Stimulated activated naive CD8-positive, alpha-beta T cell treated with anti-CD3 and anti-CD28 coated beads, Interleukin-15, Interleukin-2, amounts not matched to agents 100 ng/mL and 50 ng/mL, for 24 hours (primary cell): ENCODE data around the gene OXSR1.
"Not testable (repeated sequence)": the region's sequence is repeated elsewhere in the genome, so short reads cannot be mapped to it uniquely, and the experiment has no call there.

Source experiments
- H3K27ac Mint-ChIP-seq: one replicate; pipeline ENCODE4 v1.8.0; 2021; ENCODE audit warnings: mild to moderate bottlenecking, mixed read lengths
- H3K27me3 Mint-ChIP-seq: one replicate; pipeline ENCODE4 v1.8.0; 2021; ENCODE audit warnings: mixed read lengths
- H3K36me3 Mint-ChIP-seq: one replicate; pipeline ENCODE4 v1.8.0; 2021; ENCODE audit warnings: low read depth, mixed read lengths
- H3K4me1 Mint-ChIP-seq: one replicate; pipeline ENCODE4 v1.8.0; 2021; ENCODE audit warnings: low read depth, mixed read lengths
- H3K4me3 Mint-ChIP-seq: one replicate; pipeline ENCODE4 v1.8.0; 2021; ENCODE audit warnings: mild to moderate bottlenecking, mixed read lengths
- H3K9me3 Mint-ChIP-seq: one replicate; pipeline ENCODE4 v1.8.0; 2021; ENCODE audit warnings: mixed read lengths

Gene OXSR1

DNA sequence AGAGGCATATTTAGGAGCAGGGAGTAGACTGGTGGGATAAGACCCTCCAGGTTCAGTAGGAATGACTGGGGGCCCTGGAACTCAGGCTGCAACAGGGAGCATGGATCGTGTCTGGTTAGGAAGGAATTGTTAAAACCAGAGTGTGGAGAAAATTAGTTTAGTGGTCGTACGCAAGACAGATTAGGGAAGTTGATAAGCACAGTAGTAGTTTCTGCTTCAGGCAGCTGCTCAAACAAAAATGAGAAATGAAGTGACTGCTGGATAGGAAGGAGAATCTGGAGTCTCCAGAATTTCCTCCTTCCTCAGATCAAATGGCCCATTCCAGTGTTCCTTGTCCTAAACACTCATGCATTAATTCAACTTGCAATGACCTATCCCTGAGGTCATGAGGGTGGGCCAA, 15.6 kb upstream of the OXSR1 start:
- no peaks in the 10 kb centered on the region for H3K36me3 Mint-ChIP-seq
- peaks cover 12% of the 10 kb centered on the region for H3K9me3 Mint-ChIP-seq
- H3K27me3 Mint-ChIP-seq: no peaks in the 10 kb centered on the region
- H3K27ac Mint-ChIP-seq: no peak overlapping the region
- H3K4me3 Mint-ChIP-seq: no peak overlapping the region
- peaks cover 58% of the 10 kb centered on the region for H3K4me1 Mint-ChIP-seq

- no peak overlapping the region for H3K4me3 Mint-ChIP-seq
- H3K27me3 Mint-ChIP-seq: no peaks in the 10 kb centered on the region
- H3K27ac Mint-ChIP-seq: no peak overlapping the region
- H3K4me1 Mint-ChIP-seq: peaks cover 67% of the 10 kb centered on the region
- peaks cover 12% of the 10 kb centered on the region for H3K9me3 Mint-ChIP-seq
- H3K36me3 Mint-ChIP-seq: no peaks in the 10 kb centered on the region
Observed at GRCh38 chr3:38150780-38151528, 14.4 kb upstream of the OXSR1 start.

DNA sequence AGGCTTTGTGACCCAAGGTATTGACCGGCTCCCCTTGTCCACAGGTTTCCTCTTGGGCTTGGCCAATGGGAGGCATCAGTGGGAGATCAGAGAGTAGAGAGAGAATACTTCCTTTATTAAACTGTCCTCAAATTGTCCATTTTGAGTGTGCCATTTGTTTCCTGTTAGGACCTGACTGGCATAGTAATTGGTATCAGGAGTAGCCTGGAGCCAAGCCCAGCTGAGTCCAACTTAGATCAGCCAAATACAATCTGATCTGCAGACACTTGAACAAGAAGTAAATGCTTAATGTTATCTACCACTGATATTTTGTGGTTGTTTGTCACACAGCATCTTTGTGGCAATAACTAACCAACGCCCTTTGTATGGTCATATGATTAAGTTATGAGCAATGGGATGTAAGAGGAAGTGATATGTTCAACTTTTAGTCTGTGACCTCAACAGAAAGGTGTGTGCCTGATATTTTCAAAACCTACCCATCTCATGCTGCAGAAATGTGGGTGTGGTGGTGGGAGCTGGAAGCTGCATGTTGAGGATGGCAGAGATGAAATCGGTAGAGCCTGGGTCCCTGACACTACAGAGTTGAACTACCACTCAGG, 13.6 kb upstream of the OXSR1 start:
- H3K36me3 Mint-ChIP-seq: no peaks in the 10 kb centered on the region
- peaks cover 5% of the 10 kb centered on the region for H3K9me3 Mint-ChIP-seq
- no peak overlapping the region for H3K4me3 Mint-ChIP-seq
- H3K27ac Mint-ChIP-seq: no peak overlapping the region
- H3K4me1 Mint-ChIP-seq: peaks cover 67% of the 10 kb centered on the region
- no peaks in the 10 kb centered on the region for H3K27me3 Mint-ChIP-seq

DNA sequence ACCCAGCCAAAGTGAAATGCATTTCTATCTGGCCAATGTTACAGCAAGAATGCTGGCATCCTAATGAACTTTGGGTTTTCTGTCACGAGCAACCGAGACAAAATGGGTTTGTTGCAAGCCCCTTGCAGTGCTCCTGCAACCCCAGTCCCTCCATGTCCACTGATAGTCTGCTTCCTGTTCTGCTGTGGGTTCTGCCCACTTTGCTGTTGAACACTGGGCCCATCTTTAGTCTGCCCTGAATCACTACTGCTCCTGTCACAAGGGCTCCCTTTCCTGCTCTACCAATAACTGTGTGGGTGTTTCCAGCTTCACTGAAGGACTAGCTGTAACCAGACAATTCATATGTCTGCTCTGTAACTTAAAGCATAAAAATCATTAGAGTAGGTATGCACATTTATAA, 12.7 kb upstream of the OXSR1 start:
- Mint-ChIP-seq H3K36me3 (no peaks in the 10 kb centered on the region), H3K4me1 (peaks cover 62% of the 10 kb centered on the region), H3K9me3 (no peaks in the 10 kb centered on the region), H3K27me3 (no peaks in the 10 kb centered on the region), H3K27ac (no peak overlapping the region), H3K4me3 (no peak overlapping the region)

DNA sequence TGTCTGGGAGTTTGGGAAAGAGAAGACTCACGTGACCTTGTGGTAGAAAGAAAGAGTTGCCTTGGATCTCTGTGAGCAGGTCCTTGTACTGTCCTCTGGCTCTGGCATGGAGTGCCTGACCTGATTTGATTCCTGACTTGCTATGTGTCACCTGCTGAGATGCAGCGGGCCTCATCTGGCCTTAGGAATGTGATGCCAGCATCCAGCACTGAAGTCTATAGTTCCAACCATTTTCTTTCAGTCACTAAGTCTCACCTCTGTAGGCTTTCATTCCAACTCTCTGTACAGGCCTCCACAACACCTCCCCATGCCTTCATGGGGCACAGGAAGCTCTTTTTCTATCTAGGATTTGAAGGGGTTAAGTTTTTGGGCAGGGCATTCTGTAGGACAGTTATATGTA, 12.1 kb upstream of the OXSR1 start:
- Mint-ChIP-seq H3K4me3 (no peak overlapping the region), H3K27me3 (no peaks in the 10 kb centered on the region), H3K4me1 (peaks cover 55% of the 10 kb centered on the region), H3K36me3 (no peaks in the 10 kb centered on the region), H3K9me3 (no peaks in the 10 kb centered on the region), H3K27ac (no peak overlapping the region)

DNA sequence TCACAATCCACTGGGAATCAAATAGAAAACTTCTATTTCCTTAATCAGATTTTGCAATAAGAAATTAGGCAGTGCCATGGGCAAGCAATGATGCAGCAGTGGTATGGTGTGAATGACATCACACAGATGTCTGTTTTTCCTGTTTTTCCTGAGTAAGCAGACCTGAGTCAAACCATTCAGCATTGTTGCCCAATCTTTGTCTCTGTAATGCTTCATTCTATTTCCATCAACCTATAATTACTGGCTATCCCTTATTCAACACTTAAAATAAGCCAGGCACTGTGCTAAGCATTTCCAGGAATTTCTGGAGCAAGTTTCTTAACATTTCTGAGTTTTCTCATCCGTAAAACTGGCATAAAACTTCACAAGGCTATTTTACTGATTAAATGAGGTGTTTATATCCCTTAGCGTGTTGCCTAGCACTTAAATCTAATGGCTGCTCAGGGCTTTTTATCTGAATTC, 11.3 kb upstream of the OXSR1 start:
- no peaks in the 10 kb centered on the region for H3K9me3 Mint-ChIP-seq
- H3K4me1 Mint-ChIP-seq: peaks cover 55% of the 10 kb centered on the region
- H3K27me3 Mint-ChIP-seq: no peaks in the 10 kb centered on the region

GRCh38 chr3:38154625-38155255, 10.6 kb upstream of the OXSR1 start:
- no peak overlapping the region for H3K4me3 Mint-ChIP-seq
- peak overlapping the region; percentile 77 for H3K27ac Mint-ChIP-seq
- H3K27me3 Mint-ChIP-seq: no peaks in the 10 kb centered on the region
- H3K4me1 Mint-ChIP-seq: peaks cover 48% of the 10 kb centered on the region
- no peaks in the 10 kb centered on the region for H3K9me3 Mint-ChIP-seq
- H3K36me3 Mint-ChIP-seq: no peaks in the 10 kb centered on the region

More for the DNA sequence above, 11.3 kb upstream of the OXSR1 start:
- Mint-ChIP-seq H3K27ac (peak overlapping the region; percentile 11), H3K4me3 (no peak overlapping the region), H3K36me3 (no peaks in the 10 kb centered on the region)

- Mint-ChIP-seq H3K4me3 (no peak overlapping the region), H3K27ac (no peak overlapping the region), H3K4me1 (peaks cover 46% of the 10 kb centered on the region), H3K27me3 (no peaks in the 10 kb centered on the region), H3K9me3 (no peaks in the 10 kb centered on the region), H3K36me3 (no peaks in the 10 kb centered on the region)
Observed at GRCh38 chr3:38155825-38156224, 9.5 kb upstream of the OXSR1 start.

DNA sequence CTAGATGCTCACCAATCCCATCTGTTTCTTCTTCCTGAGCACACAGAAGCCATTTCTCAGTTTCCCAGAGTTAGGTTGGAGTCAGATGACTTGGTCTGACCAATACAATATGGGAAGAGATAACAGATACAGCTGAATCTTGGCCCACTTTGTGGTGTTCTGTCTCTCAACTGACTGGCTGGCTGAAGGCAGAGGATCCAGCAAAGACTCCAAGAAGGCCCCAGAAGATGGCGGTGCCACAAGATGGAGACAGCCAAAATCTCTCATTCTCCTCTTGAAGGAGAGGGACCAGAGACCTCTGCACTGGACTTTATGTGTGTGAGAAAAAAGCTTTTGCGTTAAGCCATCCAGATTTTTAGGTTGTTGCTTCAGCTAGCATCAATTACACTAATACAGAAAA, 8.2 kb upstream of the OXSR1 start:
- Mint-ChIP-seq H3K4me3 (no peak overlapping the region), H3K36me3 (no peaks in the 10 kb centered on the region), H3K9me3 (no peaks in the 10 kb centered on the region), H3K4me1 (peaks cover 33% of the 10 kb centered on the region), H3K27ac (no peak overlapping the region), H3K27me3 (no peaks in the 10 kb centered on the region)

- H3K36me3 Mint-ChIP-seq: no peaks in the 10 kb centered on the region
- H3K4me1 Mint-ChIP-seq: peaks cover 30% of the 10 kb centered on the region
- no peaks in the 10 kb centered on the region for H3K9me3 Mint-ChIP-seq
- no peak overlapping the region for H3K27ac Mint-ChIP-seq
- H3K27me3 Mint-ChIP-seq: no peaks in the 10 kb centered on the region
- H3K4me3 Mint-ChIP-seq: no peak overlapping the region
Observed at GRCh38 chr3:38157595-38157994, 7.7 kb upstream of the OXSR1 start.

DNA sequence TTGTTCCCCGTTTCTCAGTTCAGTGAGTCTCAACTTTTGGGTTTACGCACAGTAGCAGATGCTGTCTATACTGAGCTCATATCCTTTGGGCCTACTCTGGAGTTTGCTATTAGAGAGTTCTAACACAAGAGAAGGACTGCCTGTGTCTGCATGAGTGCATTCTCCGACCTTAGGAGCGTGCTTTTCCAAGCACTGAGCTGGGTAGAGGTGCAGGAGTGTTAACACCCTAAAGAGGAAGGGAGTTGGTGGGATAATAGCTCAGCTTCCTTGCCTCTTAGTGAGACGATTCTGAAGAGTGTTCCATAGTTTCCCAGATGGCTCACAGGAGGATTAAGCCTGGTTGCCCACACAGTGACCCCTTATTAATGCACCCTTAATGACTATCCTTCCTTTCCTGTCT, 6.9 kb upstream of the OXSR1 start:
- H3K27ac Mint-ChIP-seq: no peak overlapping the region
- no peaks in the 10 kb centered on the region for H3K9me3 Mint-ChIP-seq

GRCh38 chr3:38160704-38161103, 4.6 kb upstream of the OXSR1 start:
- not testable (repeated sequence) for H3K4me3 Mint-ChIP-seq, H3K27ac Mint-ChIP-seq, H3K36me3 Mint-ChIP-seq, H3K27me3 Mint-ChIP-seq, H3K9me3 Mint-ChIP-seq
- peaks cover 13% of the 10 kb centered on the region for H3K4me1 Mint-ChIP-seq

More for the DNA sequence above, 6.9 kb upstream of the OXSR1 start:
- Mint-ChIP-seq H3K4me1 (peaks cover 23% of the 10 kb centered on the region), H3K4me3 (no peak overlapping the region), H3K36me3 (no peaks in the 10 kb centered on the region), H3K27me3 (no peaks in the 10 kb centered on the region)

- no peak overlapping the region for H3K27ac Mint-ChIP-seq
- H3K4me3 Mint-ChIP-seq: peak overlapping the region; percentile 28
- no peaks in the 10 kb centered on the region for H3K9me3 Mint-ChIP-seq
- H3K36me3 Mint-ChIP-seq: peaks cover 18% of the 10 kb centered on the region
- peaks cover 36% of the 10 kb centered on the region for H3K4me1 Mint-ChIP-seq
- H3K27me3 Mint-ChIP-seq: no peaks in the 10 kb centered on the region
Observed at GRCh38 chr3:38163117-38163840, 2.1 kb upstream of the OXSR1 start.

DNA sequence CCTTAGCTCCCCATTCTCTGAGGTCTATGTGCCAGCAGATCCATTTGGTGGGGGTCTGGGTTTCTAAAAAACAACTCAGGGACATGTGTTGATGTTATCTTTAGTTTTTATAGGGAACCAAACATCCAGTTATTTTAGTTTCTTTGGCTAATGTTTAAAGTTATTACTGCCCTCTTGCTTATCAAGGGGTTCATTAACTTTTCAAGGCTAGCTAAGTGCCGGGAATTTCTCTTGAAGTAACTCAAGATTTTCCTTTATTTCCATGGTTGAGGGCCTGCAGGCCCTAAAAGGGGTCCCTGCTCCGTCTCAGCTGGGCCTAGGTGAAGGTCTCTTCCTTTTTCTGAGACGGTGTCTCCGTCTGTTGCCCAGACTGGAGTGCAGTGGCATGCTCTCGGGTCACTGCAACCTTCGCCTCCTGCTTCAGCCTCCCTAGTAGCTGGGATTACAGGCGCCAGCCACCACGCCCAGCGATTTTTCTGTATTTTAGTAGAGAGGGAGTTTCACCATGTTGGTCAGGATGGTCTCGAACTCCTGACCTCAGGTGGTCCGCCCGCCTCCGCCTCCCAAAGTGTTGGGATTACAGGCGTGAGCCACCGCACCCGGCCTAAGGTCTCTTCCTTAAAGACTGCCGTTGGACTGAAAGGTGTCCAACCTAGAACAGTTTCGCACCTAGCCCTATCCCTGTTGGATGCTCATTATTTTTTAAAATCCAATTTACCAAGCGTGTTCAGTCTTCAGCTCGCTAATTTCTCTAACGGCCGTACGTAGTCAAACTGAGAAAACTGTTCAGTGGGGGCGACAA, 1.3 kb upstream of the OXSR1 start:
- peak overlapping the region; percentile 100 for H3K27ac Mint-ChIP-seq
- peaks cover 44% of the 10 kb centered on the region for H3K4me1 Mint-ChIP-seq
- peak overlapping the region; percentile 96 for H3K4me3 Mint-ChIP-seq
- no peaks in the 10 kb centered on the region for H3K9me3 Mint-ChIP-seq
- H3K27me3 Mint-ChIP-seq: no peaks in the 10 kb centered on the region
- H3K36me3 Mint-ChIP-seq: peaks cover 23% of the 10 kb centered on the region
